ENCODE measurements around the gene NEK6.
"Not testable (repeated sequence)": the region's sequence is repeated elsewhere in the genome, so short reads cannot be mapped to it uniquely, and the experiment has no call there.

NEK6 gene

GRCh38 chr9:124228516-124228915 lies 29.2 kb upstream of the NEK6 start:
- H3K9ac ChIP-seq (ENCODE audit: insufficient read length, low read depth): no peak overlapping the region
- TF ChIP-seq SUZ12 (IDR thresholded peaks at IDR 0.05; ENCODE audit: extremely low read depth, insufficient read depth, insufficient read length) (no peak), ZNF274 (IDR thresholded peaks at IDR 0.05; ENCODE audit: low read depth, low read length) (no peak), YY1 (IDR thresholded peaks at IDR 0.05; ENCODE audit: insufficient read depth, insufficient read length) (no peak)
- H3K4me3 ChIP-seq (ENCODE audit: insufficient read length, low read depth): no peak overlapping the region
- no peaks in the 10 kb centered on the region for H3K4me1 ChIP-seq (ENCODE audit: insufficient read depth, insufficient read length)
- no peaks in the 10 kb centered on the region for H3K9me3 ChIP-seq (ENCODE audit: insufficient read depth, low read length)
- no peaks in the 10 kb centered on the region for H3K27me3 ChIP-seq (ENCODE audit: insufficient read depth, insufficient read length)
- no peak for DNase-seq (ENCODE audit: low read depth, low spot score)
- no peaks in the 10 kb centered on the region for H3K36me3 ChIP-seq (ENCODE audit: insufficient read depth, insufficient read length, low read length)

GRCh38 chr9:124231095-124231737 lies 26.5 kb upstream of the NEK6 start:
- Histone ChIP-seq H3K9me3 (ENCODE audit: insufficient read depth, low read length) (no peaks in the 10 kb centered on the region), H3K4me3 (ENCODE audit: insufficient read length, low read depth) (no peak overlapping the region), H3K4me1 (ENCODE audit: insufficient read depth, insufficient read length) (no peaks in the 10 kb centered on the region), H3K36me3 (ENCODE audit: insufficient read depth, insufficient read length, low read length) (no peaks in the 10 kb centered on the region), H3K27me3 (ENCODE audit: insufficient read depth, insufficient read length) (no peaks in the 10 kb centered on the region), H3K9ac (ENCODE audit: insufficient read length, low read depth) (no peak overlapping the region)
- DNase-seq (ENCODE audit: low read depth, low spot score): no peak
- no peak for TF ChIP-seq YY1 (IDR thresholded peaks at IDR 0.05; ENCODE audit: insufficient read depth, insufficient read length)
- no peak for TF ChIP-seq ZNF274 (IDR thresholded peaks at IDR 0.05; ENCODE audit: low read depth, low read length)
- no peak for TF ChIP-seq SUZ12 (IDR thresholded peaks at IDR 0.05; ENCODE audit: extremely low read depth, insufficient read depth, insufficient read length)

DNA sequence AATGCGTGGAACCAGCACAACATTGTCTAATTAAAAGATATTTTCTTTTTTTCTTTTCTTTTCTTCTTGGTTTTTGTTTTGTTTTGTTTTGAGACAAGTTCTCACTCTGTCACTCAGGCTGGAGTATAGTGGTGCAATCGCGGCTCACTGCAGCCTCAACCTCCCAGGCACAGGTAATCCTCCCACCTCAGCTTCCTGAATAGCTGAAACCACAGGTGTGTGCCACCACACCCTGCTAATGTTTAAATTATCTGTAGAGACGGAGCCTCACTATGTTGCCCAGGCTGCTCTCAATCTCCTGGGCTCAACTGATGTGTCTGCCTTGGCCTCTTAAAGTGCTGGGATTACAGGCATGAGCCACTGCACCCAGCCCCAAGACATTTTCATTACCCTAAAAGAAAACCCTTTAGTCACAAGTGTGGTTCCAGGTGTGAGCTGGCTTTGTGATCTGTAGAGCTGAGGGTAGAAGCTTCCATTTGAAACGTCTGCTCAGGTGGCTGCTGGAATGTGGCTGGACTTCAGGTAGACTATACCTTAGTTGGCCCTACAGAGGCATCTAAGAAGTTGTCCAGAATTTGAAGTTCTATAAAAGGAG lies 19.1 kb upstream of the NEK6 start:
- no peaks in the 10 kb centered on the region for H3K27me3 ChIP-seq (ENCODE audit: insufficient read depth, insufficient read length)
- no peaks in the 10 kb centered on the region for H3K36me3 ChIP-seq (ENCODE audit: insufficient read depth, insufficient read length, low read length)
- H3K9ac ChIP-seq (ENCODE audit: insufficient read length, low read depth): no peak overlapping the region
- peaks cover 9% of the 10 kb centered on the region for H3K4me1 ChIP-seq (ENCODE audit: insufficient read depth, insufficient read length)
- no peak for DNase-seq (ENCODE audit: low read depth, low spot score)
- H3K4me3 ChIP-seq (ENCODE audit: insufficient read length, low read depth): no peak overlapping the region
- no peaks in the 10 kb centered on the region for H3K9me3 ChIP-seq (ENCODE audit: insufficient read depth, low read length)
- TF ChIP-seq SUZ12 (IDR thresholded peaks at IDR 0.05; ENCODE audit: extremely low read depth, insufficient read depth, insufficient read length) (no peak), ZNF274 (IDR thresholded peaks at IDR 0.05; ENCODE audit: low read depth, low read length) (no peak), YY1 (IDR thresholded peaks at IDR 0.05; ENCODE audit: insufficient read depth, insufficient read length) (no peak)

DNA sequence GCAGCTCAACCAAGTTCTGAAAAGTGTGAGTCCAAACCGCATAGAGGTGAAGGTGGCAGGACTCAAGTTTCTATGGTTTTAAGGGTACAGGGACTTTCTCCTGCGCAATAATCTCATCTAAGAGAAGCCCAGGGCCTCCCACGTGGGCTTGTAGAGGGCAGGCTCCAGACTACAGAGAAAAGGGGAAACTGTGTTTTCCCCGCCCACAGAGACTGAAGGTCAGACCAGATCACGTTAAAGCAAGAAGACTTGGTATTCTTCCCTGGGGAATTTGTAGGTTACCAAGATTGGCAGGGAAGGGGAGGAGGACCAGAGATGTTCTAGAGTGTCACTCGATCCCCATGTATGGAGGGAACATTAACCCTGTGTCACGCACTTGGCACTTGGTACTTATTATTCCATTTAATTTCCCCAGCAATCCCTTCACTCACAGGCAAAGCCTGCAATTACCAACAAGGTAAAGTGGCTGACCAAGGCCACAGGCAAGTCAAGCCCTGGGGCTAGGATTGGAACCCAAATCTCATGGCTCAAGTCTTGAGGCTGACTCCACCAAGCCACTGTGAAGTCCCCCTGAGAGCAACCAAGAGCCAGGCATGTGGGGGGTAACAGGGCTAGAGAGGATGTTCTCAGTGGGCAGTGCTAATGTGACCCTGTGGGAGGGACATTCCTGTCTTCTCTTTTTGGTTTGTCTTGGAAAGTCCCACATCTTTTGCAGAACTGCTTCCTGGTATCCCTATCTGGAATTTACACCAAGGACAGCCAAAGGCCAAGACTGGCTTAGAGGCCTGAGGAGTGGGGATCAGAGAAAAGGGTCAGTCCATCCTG lies 18.3 kb upstream of the NEK6 start:
- DNase-seq (ENCODE audit: low read depth, low spot score): no peak
- Histone ChIP-seq H3K4me1 (ENCODE audit: insufficient read depth, insufficient read length) (peaks cover 9% of the 10 kb centered on the region), H3K9ac (ENCODE audit: insufficient read length, low read depth) (no peak overlapping the region), H3K27me3 (ENCODE audit: insufficient read depth, insufficient read length) (no peaks in the 10 kb centered on the region), H3K4me3 (ENCODE audit: insufficient read length, low read depth) (no peak overlapping the region), H3K9me3 (ENCODE audit: insufficient read depth, low read length) (no peaks in the 10 kb centered on the region), H3K36me3 (ENCODE audit: insufficient read depth, insufficient read length, low read length) (no peaks in the 10 kb centered on the region)
- TF ChIP-seq SUZ12 (IDR thresholded peaks at IDR 0.05; ENCODE audit: extremely low read depth, insufficient read depth, insufficient read length): no peak

DNA sequence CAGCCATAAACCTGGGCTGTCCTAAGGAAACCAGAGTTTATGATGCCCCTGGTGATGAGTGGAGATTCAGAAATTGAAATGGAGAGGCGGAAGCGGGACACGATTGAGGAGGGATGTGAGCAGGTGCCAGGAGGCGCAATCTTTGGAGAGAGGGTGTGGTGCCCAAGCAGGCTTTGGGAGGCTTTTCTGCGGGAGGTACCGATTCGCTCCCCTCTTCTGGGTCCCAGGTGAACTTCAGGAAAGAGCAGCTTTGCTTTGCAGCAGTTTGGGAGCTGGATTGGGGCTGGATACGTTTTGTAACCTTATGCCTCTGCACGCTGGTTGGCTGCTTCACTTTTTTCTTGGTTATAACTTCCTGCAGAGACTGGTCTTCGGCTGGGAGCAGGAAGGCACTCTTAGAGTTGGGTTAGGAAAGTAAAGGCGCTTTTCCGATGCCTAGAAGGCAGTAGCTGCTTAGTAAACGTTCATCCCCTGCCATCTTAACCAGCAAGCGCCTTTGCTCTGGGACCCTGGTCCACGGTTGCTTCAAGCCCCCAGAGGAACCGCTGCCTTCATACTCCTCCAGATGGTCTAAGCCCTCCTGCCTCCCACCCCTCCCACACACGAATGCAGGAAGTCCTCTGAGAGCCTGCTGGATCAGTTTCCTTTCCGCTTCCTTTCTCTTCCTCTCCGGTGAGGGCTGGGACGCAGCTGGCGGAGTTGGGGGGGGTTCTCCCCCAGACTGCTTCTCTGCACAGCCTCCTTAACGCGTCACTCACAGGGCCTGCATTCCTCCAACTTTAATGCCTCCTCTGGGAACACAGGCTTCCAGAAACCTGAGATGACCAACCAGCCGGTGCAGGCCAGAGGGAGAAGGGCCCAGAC lies 15.2 kb upstream of the NEK6 start:
- DNase-seq (ENCODE audit: low read depth, low spot score): no peak
- Histone ChIP-seq H3K9ac (ENCODE audit: insufficient read length, low read depth) (peak overlapping the region; percentile 61), H3K9me3 (ENCODE audit: insufficient read depth, low read length) (no peaks in the 10 kb centered on the region), H3K4me1 (ENCODE audit: insufficient read depth, insufficient read length) (peaks cover 9% of the 10 kb centered on the region), H3K27me3 (ENCODE audit: insufficient read depth, insufficient read length) (no peaks in the 10 kb centered on the region), H3K36me3 (ENCODE audit: insufficient read depth, insufficient read length, low read length) (no peaks in the 10 kb centered on the region), H3K4me3 (ENCODE audit: insufficient read length, low read depth) (no peak overlapping the region)
- no peak for TF ChIP-seq SUZ12 (IDR thresholded peaks at IDR 0.05; ENCODE audit: extremely low read depth, insufficient read depth, insufficient read length)
- TF ChIP-seq YY1 (IDR thresholded peaks at IDR 0.05; ENCODE audit: insufficient read depth, insufficient read length): no peak
- no peak for TF ChIP-seq ZNF274 (IDR thresholded peaks at IDR 0.05; ENCODE audit: low read depth, low read length)

GRCh38 chr9:124247393-124247792 lies 10.4 kb upstream of the NEK6 start:
- not testable (repeated sequence) for DNase-seq (ENCODE audit: low read depth, low spot score); H3K4me3 ChIP-seq (ENCODE audit: insufficient read length, low read depth); H3K27me3 ChIP-seq (ENCODE audit: insufficient read depth, insufficient read length); H3K9me3 ChIP-seq (ENCODE audit: insufficient read depth, low read length); H3K9ac ChIP-seq (ENCODE audit: insufficient read length, low read depth); H3K36me3 ChIP-seq (ENCODE audit: insufficient read depth, insufficient read length, low read length); H3K4me1 ChIP-seq (ENCODE audit: insufficient read depth, insufficient read length)

DNA sequence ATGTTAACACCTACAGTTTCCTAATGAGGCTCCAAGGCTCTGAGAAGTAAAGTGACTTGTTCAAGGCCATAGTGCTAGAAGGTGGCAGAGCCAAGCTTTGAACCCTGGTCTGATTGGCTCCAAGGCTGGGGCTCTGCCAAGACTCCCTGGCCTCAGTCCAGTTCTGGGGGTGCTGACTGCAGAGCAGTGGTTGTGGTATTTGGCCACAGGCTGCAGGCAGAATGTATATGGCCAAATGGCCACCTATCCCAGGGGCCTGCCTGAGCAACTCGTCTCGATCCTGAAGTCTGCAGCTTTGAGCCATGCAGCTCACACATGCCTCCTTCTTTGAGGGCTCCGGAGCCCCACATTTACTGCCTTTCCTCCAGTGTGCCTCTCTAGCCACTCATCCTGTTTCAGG lies 9.7 kb upstream of the NEK6 start:
- H3K9me3 ChIP-seq (ENCODE audit: insufficient read depth, low read length): no peaks in the 10 kb centered on the region
- no peak for DNase-seq (ENCODE audit: low read depth, low spot score)
- H3K4me1 ChIP-seq (ENCODE audit: insufficient read depth, insufficient read length): peaks cover 3% of the 10 kb centered on the region
- H3K36me3 ChIP-seq (ENCODE audit: insufficient read depth, insufficient read length, low read length): no peaks in the 10 kb centered on the region
- no peak for TF ChIP-seq SUZ12 (IDR thresholded peaks at IDR 0.05; ENCODE audit: extremely low read depth, insufficient read depth, insufficient read length)
- no peak for TF ChIP-seq ZNF274 (IDR thresholded peaks at IDR 0.05; ENCODE audit: low read depth, low read length)
- H3K9ac ChIP-seq (ENCODE audit: insufficient read length, low read depth): no peak overlapping the region
- H3K27me3 ChIP-seq (ENCODE audit: insufficient read depth, insufficient read length): no peaks in the 10 kb centered on the region
- H3K4me3 ChIP-seq (ENCODE audit: insufficient read length, low read depth): no peak overlapping the region

All from NT2/D1 (cell line).